HFFc6 (cell line): Measurements from ENCODE around the gene MZF1. TPM values are rescaled to one million over a fixed set of nuclear protein-coding genes. Genes with fewer than 3 reads are reported as not detected.
A peak's percentile ranks its signal among the peaks of the same experiment; 100 is the strongest.
"Not testable (repeated sequence)": the region's sequence is repeated elsewhere in the genome, so short reads cannot be mapped to it uniquely, and the experiment has no call there.

ENCODE experiments used
- DNase-seq: peaks from one replicate; pipeline ENCODE4 v3.0.0-alpha.2; 2018
- H3K27ac Mint-ChIP-seq: 2 replicates; pipeline ENCODE4 v1.8.0; 2020; ENCODE audit warnings: mild to moderate bottlenecking, mixed read lengths
- H3K27me3 Mint-ChIP-seq: 2 replicates; pipeline ENCODE4 v1.8.0; 2021; ENCODE audit warnings: mild to moderate bottlenecking, moderate library complexity, mixed read lengths; ENCODE audit not compliant: insufficient read depth
- H3K36me3 Mint-ChIP-seq: 2 replicates; pipeline ENCODE4 v1.8.0; 2021; ENCODE audit warnings: low read depth, mixed read lengths
- H3K4me1 Mint-ChIP-seq: 2 replicates; pipeline ENCODE4 v1.8.0; 2020; ENCODE audit warnings: low read depth, mixed read lengths
- H3K4me3 Mint-ChIP-seq: 2 replicates; pipeline ENCODE4 v1.8.0; 2020; ENCODE audit warnings: mild to moderate bottlenecking, moderate library complexity, mixed read lengths
- H3K9me3 Mint-ChIP-seq: 2 replicates; pipeline ENCODE4 v1.8.0; 2020; ENCODE audit warnings: mild to moderate bottlenecking, mixed read lengths
- CTCF ChIP-seq: fragments of 200-600 bp; sonication (generic); IDR thresholded peaks from 2 replicates; pipeline ENCODE4 v1.5.0; 2021; ENCODE audit warnings: antibody characterized with exemption, mild to moderate bottlenecking
- total RNA-seq, 6 experiments: library from RNA; stranded (reverse); fragmentation: NEBNext Ultra II Directional; extraction: Animal tissue kit (Norgen Biotek cat#: 25700); gene quantifications; 2 replicates in 1 of 6; 3 replicates in 5 of 6; pipeline ENCODE4 v1.2.3, GENCODE V29; 2021

Gene MZF1
- total RNA-seq, 6 experiments from 2014 or later = 8.3 to 12.4 (median 9.3) TPM

GRCh38 chr19:58546019-58546530, 27.1 kb downstream of the MZF1 start:
- no peak for DNase-seq
- Mint-ChIP-seq H3K9me3 (no peaks in the 10 kb centered on the region), H3K27ac (peak overlapping the region; percentile 76), H3K36me3 (peaks cover 27% of the 10 kb centered on the region), H3K27me3 (0 out of 2 replicates have a peak, but pooled peaks cover 3% of the 10 kb centered on the region), H3K4me3 (peak overlapping the region; percentile 97), H3K4me1 (peaks cover 22% of the 10 kb centered on the region)
- TF ChIP-seq CTCF = no peak

GRCh38 chr19:58545286-58546018, 27.7 kb downstream of the MZF1 start:
- DNase-seq = no peak
- no peaks in the 10 kb centered on the region for H3K9me3 Mint-ChIP-seq
- peak overlapping the region; percentile 76 for H3K27ac Mint-ChIP-seq
- H3K4me3 Mint-ChIP-seq = peak overlapping the region; percentile 97
- TF ChIP-seq CTCF = no peak
- H3K36me3 Mint-ChIP-seq = peaks cover 27% of the 10 kb centered on the region
- H3K4me1 Mint-ChIP-seq = peaks cover 22% of the 10 kb centered on the region
- H3K27me3 Mint-ChIP-seq = 0 out of 2 replicates have a peak, but pooled peaks cover 3% of the 10 kb centered on the region

- Mint-ChIP-seq H3K9me3 (no peaks in the 10 kb centered on the region), H3K4me3 (peak overlapping the region; percentile 97), H3K27me3 (peaks cover 4% of the 10 kb centered on the region; the same call in 1 of the 2 replicates), H3K4me1 (peaks cover 22% of the 10 kb centered on the region), H3K27ac (peak overlapping the region; percentile 98), H3K36me3 (peaks cover 23% of the 10 kb centered on the region)
- TF ChIP-seq CTCF = no peak
- DNase-seq = no peak
Measured at GRCh38 chr19:58544591-58545285, 28.4 kb downstream of the MZF1 start.

- Mint-ChIP-seq H3K27ac (peak within 1 kb of the TSS; percentile 98), H3K4me1 (peaks cover 22% of the 10 kb centered on the region), H3K36me3 (peaks cover 23% of the 10 kb centered on the region), H3K4me3 (peak within 1 kb of the TSS; percentile 97), H3K27me3 (peaks cover 10% of the 10 kb centered on the region; the same call in 1 of the 2 replicates), H3K9me3 (no peaks in the 10 kb centered on the region)
- TF ChIP-seq CTCF = no peak
- DNase-seq = peak; percentile 99
Measured at GRCh38 chr19:58543826-58544590, 29.1 kb downstream of the MZF1 start, which contains the start of gene TRIM28. Gene TRIM28 (plus strand): TSS chr19:58544064. CDS start chr19:58544758, 694 bp downstream.

GRCh38 chr19:58542641-58543372, 30.3 kb downstream of the MZF1 start:
- Mint-ChIP-seq H3K36me3 (peaks cover 19% of the 10 kb centered on the region), H3K27me3 (peaks cover 17% of the 10 kb centered on the region)
- not testable (repeated sequence) for DNase-seq

GRCh38 chr19:58539169-58539559, 34.0 kb downstream of the MZF1 start:
- not testable (repeated sequence) for H3K4me1 Mint-ChIP-seq, H3K36me3 Mint-ChIP-seq, DNase-seq, H3K27ac Mint-ChIP-seq, H3K9me3 Mint-ChIP-seq, H3K4me3 Mint-ChIP-seq
- peaks cover 33% of the 10 kb centered on the region for H3K27me3 Mint-ChIP-seq

More at GRCh38 chr19:58542641-58543372, 30.3 kb downstream of the MZF1 start:
- H3K9me3 Mint-ChIP-seq, H3K4me3 Mint-ChIP-seq: not testable (repeated sequence)
- Mint-ChIP-seq H3K27ac (0 out of 2 replicates have a peak overlapping the region, but pooled peaks have one; percentile 6), H3K4me1 (peaks cover 22% of the 10 kb centered on the region)
